ENCODE results near the gene ARHGEF12.

The ARHGEF12 gene

GRCh38 chr11:120388261-120388660 lies 52.0 kb downstream of the ARHGEF12 start:
- DNase-seq, result no peak

GRCh38 chr11:120389693-120390584 lies 53.7 kb downstream of the ARHGEF12 start:
- no peak for DNase-seq

GRCh38 chr11:120390585-120390922 lies 54.3 kb downstream of the ARHGEF12 start:
- no peak for DNase-seq

DNA sequence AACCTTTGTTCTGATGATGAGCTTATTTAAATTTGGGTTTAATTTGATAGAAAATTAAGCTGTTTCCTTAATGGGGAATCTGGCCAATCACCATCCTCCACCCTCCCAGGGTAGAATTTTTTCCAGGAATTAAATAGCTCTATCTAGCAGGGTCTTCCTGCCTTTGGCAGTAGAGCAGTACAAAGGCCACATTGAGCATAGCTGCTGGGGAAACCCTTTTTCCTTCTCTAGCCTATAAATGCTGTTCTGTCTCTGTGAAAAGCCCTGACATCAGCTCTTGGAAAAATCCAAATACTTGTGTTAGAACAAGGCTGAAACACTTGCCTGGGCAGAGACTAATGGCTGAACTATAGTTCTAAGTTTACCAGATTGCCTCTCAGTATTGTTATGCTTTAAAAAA lies 55.1 kb downstream of the ARHGEF12 start:
- DNase-seq, result no peak

DNA sequence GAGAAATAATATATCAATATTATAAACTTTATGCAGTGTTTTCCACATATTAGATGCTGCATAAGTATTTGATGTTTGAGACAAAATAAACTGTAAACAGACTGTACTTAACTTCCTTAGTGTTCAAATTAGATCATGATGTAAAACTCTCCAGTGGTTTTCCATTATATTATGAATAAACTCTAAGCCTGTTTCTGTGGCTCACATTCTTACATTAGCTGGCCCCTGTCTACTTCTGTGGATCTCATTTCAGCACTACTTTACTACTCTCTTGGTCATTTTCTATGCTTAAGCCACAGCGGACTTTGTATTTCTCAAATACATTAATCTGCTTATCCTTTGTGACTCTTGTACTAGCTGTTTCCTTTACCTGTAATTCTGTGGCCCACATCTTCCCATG lies 55.6 kb downstream of the ARHGEF12 start:
- no peak for DNase-seq

GRCh38 chr11:120392314-120392713 lies 56.1 kb downstream of the ARHGEF12 start:
- DNase-seq, result no peak

DNA sequence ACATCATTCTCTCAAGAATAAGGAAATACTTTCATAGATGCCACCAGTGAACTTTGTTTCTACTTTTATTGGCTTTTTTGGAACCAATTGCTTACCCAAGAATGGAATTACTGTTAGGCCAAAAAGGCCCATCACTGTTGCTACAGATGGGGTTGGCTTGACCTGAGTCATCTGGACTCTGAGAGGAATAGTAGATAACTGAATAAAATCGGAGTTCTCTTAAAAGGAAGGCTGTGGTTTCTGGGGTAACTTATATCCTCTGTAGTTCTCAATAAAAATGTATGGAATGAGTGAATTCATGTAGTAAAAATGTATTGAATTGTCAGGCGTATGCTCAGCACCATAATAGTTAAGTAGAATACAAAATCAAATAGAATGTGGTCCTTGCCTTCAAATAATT lies 56.6 kb downstream of the ARHGEF12 start:
- no peak for DNase-seq

DNA sequence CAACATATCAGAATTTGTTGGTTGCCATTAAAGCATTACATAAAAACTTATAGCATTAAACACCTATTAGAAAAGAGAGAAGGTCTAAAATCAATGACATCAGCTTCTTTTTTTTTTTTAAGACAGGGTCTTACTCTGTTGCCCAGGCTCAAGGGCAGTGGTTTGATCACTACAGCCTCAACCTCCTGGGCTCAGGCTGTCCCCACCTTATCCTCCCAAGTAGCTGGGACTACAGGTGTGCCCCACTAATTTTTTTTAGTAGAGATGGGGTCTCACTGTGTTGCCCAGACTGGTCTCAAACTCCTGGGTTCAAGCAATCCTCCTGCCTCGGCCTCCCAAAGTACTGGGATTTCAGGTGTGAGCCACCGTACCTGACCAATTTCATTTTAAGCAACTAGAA lies 57.9 kb downstream of the ARHGEF12 start:
- DNase-seq, result no peak

GRCh38 chr11:120395778-120396177 lies 59.6 kb downstream of the ARHGEF12 start:
- no peak for DNase-seq

DNA sequence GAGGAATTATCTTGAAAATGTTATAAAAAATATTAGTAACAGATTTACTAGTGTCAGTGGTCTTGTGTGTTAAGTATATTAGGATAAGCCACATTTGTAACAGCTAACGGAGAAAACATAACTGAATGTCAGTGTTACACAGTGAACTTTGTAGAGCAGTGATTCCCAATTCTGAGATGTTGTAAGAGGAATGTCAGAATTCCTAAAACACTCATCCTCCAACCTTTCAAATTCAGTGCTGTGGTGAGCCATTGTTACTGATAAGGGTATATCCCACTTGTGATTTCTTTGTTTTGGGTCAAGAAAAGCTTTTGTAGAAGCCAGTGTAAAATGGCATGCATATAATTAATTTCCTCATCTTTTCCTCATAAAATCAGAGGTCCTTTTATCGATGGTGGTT lies 61.9 kb downstream of the ARHGEF12 start:
- DNase-seq, result no peak

DNA sequence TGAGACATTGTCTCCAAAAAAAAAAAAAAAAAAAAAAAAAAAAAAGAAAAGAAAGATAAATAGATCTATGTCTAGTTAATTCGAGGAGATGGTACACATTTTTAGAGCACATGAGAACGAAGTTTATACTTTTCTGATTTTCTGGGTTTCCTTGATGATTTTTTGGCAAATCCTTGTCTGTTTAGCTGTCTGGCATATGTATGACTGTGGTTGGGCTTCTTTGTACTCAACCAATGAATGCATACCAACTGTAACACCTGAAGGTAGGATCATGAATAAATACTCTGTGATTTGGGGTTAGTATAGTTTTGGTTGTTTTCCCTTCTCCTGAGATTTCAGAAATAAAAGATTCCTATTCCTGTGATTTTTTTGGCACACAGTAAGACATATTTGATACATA lies 63.1 kb downstream of the ARHGEF12 start:
- DNase-seq, result no peak

GRCh38 chr11:120400564-120401364 lies 64.6 kb downstream of the ARHGEF12 start:
- no peak for DNase-seq

DNA sequence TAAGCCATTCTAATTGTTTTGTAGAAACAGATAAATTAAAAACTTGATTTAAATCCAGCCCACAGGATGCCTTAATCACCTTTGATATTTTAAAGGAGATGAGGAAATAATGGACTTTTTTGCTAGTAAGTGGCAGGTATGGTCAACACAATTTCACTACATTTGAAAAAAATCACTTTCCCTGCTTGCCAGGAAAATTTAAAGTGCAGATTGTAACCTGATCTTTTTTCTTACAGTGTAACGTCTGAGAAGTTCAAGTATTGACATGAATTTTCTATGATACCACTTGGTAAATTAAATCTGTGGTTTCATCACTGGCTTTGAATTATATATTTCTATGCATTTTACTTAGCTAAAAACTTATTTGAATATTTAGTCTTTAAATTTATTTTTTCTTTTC lies 65.3 kb downstream of the ARHGEF12 start:
- no peak for DNase-seq

GRCh38 chr11:120403966-120404365 lies 67.8 kb downstream of the ARHGEF12 start:
- no peak for DNase-seq

DNA sequence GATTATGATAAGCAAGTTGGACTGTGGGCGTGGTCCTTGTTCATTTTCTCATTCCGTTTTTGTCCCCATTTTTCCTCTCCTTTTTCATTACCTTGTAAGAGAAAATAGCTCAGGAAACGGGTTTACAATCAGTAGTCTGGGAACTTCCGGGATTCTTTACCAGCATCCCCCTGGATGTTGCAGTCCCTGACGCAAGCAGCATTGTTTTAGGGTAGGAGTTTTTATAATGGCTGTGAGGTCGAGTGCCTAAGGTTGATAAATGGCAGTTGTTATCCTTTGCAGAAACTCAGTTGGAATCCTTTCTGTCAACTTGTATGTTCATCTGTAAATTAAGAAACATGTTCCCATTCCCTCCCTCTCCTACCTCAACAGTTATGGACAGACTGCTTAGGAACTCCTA lies 68.3 kb downstream of the ARHGEF12 start:
- DNase-seq, result no peak

- DNase-seq, result no peak
Measured at GRCh38 chr11:120409655-120410054, 73.4 kb downstream of the ARHGEF12 start.

DNA sequence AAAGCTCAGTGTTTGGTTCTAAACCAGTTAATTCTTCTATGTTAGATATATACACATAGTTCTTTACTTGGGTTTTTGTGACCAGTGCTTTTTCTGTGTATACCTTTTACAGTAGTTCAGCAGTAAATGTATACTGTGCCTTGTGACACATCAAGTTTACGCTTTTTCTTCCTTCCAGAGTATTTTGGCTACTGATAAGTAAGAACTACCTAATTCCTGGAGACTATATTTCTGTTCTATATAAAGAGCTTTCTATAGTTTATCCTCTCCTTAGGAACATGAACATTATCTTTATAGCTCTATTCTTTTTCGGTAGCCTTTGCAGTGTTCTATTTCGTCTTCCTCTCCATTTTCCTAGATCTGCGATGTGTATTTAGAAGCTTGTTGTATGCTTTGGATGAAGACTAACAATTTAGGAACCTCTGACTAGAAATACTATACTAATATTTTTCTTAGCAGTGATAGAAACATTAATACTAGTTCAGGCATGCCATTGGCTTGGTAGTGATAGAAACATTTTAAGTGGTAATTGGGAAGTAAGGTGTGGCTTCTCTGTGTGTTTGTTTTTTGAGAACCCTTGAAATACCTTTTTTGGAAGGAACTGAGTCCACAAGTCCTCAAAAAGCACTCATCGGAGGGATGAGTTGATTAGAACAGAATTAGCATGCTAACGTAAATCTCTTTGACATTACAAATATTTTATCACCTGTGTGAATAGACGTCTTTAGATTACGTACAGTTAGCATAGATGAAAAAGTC lies 74.6 kb downstream of the ARHGEF12 start:
- DNase-seq, result no peak

- DNase-seq, result no peak
Measured at GRCh38 chr11:120413480-120413879, 77.3 kb downstream of the ARHGEF12 start.

- no peak for DNase-seq
Measured at GRCh38 chr11:120420572-120420971, 84.4 kb downstream of the ARHGEF12 start.

DNA sequence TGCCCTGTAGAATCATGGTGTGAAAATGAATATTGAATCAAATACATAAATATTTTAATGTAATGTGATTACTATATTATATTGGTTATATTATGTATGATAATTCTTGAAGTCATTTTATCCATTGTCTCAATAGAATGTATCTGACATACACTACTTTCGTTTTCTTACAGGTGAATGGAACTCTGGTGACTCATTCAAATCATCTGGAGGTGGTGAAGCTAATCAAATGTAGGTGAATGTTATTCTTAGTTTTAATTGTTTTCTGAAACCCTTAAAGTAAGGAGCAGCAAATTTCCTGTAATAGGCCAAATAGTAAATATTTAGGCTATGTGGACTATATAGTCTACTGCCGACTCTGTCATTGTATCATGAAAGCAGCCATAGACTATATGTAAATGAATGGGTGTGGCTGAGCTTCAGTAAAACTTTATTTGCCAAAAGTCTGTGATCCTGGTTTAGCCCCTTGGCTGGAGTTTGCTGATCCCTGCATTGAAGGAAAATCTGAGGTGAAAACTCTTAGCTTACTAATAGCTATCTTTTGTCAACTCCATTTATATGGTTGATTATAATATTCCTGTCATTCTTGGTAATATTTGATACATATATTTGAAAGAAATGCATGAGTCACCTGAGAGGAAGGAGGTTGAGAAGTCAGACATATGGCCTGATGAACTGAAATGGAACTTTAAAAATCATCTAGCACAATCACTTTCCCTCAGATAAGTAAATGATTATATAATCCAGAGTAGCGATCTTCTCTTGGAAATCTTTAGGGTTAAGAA lies 88.2 kb downstream of the ARHGEF12 start:
- no peak for DNase-seq

- no peak for DNase-seq
Measured at GRCh38 chr11:120424970-120425332, 88.7 kb downstream of the ARHGEF12 start.

DNA sequence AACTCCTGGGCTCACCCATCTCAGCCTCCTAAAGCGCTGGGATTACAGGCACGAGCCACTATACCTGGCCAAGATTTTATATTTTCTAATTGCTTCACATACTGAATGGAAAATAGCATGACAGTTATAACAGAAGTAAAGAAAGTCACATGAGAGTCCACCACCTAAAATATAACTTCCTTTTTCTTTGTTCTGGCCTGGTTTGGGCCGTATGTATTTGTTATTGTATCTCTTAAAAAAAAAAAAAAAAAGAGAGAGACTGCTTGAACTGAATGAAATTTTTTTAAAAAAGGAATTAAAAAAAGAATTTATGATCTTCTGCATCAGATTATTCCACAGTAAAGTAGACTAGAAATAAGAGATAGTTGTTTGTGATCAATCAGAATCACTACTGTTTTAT lies 89.3 kb downstream of the ARHGEF12 start:
- DNase-seq, result no peak

DNA sequence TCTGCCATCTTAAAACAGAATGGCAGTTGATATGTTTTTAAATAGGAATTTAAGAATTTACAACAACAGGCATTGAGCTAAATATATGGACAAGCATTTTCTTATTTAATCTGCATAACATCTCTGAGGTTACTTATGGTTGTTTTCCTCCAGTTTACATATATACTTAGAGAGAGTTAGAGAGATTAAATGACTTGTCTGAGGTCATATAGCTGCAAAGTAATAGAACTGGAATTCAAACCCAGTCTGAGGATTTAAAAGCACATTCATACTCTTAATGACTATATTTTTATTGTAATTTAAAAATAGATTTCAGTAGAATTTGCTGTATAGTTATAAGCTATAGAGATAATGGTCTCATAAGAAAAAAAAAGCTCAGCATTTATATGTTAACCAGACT lies 93.9 kb downstream of the ARHGEF12 start:
- no peak for DNase-seq
